ENCODE results near the gene MYO3A.

MYO3A gene

GRCh38 chr10:26214551-26215395 is 280.7 kb downstream of the MYO3A start:
- CTCF ChIA-PET: no interaction called here
- DNase-seq (ENCODE audit: low read depth, low spot score): no peak
- H3K4me3 ChIP-seq (ENCODE audit: low read depth, low read length): no peak overlapping the region

DNA sequence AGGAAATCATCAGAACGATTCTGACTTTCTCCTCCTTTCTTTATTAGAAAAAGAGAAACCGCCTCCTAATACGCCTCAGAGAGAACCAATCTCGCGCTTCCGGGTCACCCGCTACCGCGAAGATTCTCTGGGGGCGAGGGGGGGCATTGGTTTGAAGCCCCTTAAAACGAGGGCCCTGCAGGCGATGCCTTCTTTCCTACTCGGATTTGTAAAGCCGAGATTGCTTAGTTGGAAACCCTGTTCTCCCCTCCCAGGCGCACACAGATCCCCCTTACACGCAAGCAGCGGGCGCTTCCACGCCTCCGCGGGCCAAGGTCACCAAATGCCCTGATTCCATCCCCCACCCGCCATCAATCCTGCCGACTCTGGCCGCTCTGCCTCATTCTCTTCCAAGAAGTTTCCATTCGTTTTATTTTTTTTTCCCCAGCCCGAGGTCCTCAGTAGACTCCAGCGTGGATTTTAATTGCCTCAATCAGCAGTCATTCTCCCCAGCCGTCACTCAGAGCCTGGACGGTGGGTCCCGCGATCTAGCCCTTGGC is 281.4 kb downstream of the MYO3A start:
- ChIA-PET CTCF (no interaction called here), POLR2A (no interaction called here)
- TF ChIP-seq, protein P1, sequence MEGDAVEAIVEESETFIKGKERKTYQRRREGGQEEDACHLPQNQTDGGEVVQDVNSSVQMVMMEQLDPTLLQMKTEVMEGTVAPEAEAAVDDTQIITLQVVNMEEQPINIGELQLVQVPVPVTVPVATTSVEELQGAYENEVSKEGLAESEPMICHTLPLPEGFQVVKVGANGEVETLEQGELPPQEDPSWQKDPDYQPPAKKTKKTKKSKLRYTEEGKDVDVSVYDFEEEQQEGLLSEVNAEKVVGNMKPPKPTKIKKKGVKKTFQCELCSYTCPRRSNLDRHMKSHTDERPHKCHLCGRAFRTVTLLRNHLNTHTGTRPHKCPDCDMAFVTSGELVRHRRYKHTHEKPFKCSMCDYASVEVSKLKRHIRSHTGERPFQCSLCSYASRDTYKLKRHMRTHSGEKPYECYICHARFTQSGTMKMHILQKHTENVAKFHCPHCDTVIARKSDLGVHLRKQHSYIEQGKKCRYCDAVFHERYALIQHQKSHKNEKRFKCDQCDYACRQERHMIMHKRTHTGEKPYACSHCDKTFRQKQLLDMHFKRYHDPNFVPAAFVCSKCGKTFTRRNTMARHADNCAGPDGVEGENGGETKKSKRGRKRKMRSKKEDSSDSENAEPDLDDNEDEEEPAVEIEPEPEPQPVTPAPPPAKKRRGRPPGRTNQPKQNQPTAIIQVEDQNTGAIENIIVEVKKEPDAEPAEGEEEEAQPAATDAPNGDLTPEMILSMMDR (IDR thresholded peaks at IDR 0.05; ENCODE audit: insufficient read depth, low read length, missing control alignments): no peak
- H3K4me3 ChIP-seq (ENCODE audit: low read depth, low read length): no peak overlapping the region
- no peak for DNase-seq (ENCODE audit: low read depth, low spot score)

More at GRCh38 chr10:26214551-26215395, 280.7 kb downstream of the MYO3A start:
- TF ChIP-seq, protein P1 (IDR thresholded peaks at IDR 0.05; ENCODE audit: insufficient read depth, low read length, missing control alignments): no peak
- POLR2A ChIA-PET: no interaction called here

DNA sequence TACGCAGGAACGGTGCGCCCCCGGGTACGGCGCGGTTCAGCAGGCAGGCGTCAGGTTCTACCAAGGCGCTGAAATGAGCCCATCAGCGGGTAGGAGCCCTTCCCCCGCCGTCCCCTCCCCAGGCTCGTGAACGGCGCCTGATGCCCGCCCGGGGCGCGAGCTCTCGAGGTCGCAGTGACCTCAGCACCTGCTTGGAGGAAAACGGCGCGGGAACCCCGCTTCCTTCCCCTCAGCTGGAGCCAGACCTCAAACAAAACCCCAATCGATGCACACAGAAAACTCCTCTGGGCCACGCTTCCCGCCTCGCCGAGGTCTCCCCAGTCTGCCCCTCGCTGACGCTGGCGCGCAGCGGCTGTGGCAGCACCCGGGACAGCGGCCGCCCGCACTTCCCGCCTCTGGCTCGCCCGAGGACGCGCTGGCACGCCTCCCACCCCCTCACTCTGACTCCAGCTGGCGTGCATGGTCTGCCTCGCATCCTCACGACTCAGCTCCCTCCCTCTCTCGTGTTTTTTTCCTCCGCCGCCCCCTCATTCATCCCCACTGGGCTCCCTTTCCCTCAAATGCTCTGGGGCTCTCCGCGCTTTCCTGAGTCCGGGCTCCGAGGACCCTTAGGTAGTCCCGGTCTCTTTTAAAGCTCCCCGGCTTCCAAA is 282.0 kb downstream of the MYO3A start:
- H3K4me3 ChIP-seq (ENCODE audit: low read depth, low read length): no peak overlapping the region
- ChIA-PET CTCF (no interaction called here), POLR2A (no interaction called here)
- TF ChIP-seq, protein P1 (IDR thresholded peaks at IDR 0.05; ENCODE audit: insufficient read depth, low read length, missing control alignments): no peak
- DNase-seq (ENCODE audit: low read depth, low spot score): no peak

- TF ChIP-seq, protein P1 (IDR thresholded peaks at IDR 0.05; ENCODE audit: insufficient read depth, low read length, missing control alignments): no peak
- no peak for DNase-seq (ENCODE audit: low read depth, low spot score)
- H3K4me3 ChIP-seq (ENCODE audit: low read depth, low read length): no peak within 1 kb of the TSS
Measured at GRCh38 chr10:26216585-26217395, 282.8 kb downstream of the MYO3A start, which contains the start of gene GAD2. Gene GAD2 (plus strand): TSS chr10:26216774. CDS start chr10:26216810, 36 bp downstream.

DNA sequence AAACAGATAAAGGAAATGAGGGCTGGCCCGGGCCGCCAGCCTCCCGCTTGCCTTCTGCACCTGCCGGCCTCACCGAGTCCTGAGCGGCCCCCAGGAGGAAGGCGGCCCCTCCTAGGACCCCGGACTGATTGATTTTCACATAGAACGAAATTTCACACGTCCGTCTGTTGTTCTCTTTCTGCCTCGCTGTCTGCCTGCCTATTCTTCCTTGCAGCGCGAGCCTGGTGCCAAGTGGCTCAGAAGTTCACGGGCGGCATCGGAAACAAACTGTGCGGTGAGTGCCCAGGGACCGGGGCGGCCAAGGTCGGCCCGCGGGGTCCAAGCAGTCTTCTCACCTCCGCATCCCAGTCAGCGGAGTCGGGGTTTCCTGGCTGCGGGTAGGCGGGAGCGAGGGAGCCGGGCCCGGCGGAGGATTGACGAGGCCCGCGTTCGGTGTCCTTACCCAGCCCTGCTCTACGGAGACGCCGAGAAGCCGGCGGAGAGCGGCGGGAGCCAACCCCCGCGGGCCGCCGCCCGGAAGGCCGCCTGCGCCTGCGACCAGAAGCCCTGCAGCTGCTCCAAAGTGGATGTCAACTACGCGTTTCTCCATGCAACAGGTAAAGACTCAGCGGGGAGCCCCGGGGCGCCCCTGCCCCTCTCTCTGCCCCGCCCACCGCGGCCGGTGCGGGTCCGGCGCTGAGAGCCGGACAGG is 283.5 kb downstream of the MYO3A start:
- CTCF ChIA-PET: no interaction called here
- POLR2A ChIA-PET: no interaction called here
- DNase-seq (ENCODE audit: low read depth, low spot score): no peak
- H3K4me3 ChIP-seq (ENCODE audit: low read depth, low read length): no peak overlapping the region
- TF ChIP-seq, protein P1 (IDR thresholded peaks at IDR 0.05; ENCODE audit: insufficient read depth, low read length, missing control alignments): no peak

More at GRCh38 chr10:26216585-26217395, 282.8 kb downstream of the MYO3A start, which contains the start of gene GAD2:
- ChIA-PET CTCF (no interaction called here), POLR2A (no interaction called here)
